ENCODE results near the gene SP2. TPM values are rescaled to one million over a fixed set of nuclear protein-coding genes. Genes with fewer than 3 reads are reported as not detected.

Gene SP2
- total RNA-seq, 3 donors from 2014 or later, result 20.9 to 25.6 (median 23.1) TPM

DNA sequence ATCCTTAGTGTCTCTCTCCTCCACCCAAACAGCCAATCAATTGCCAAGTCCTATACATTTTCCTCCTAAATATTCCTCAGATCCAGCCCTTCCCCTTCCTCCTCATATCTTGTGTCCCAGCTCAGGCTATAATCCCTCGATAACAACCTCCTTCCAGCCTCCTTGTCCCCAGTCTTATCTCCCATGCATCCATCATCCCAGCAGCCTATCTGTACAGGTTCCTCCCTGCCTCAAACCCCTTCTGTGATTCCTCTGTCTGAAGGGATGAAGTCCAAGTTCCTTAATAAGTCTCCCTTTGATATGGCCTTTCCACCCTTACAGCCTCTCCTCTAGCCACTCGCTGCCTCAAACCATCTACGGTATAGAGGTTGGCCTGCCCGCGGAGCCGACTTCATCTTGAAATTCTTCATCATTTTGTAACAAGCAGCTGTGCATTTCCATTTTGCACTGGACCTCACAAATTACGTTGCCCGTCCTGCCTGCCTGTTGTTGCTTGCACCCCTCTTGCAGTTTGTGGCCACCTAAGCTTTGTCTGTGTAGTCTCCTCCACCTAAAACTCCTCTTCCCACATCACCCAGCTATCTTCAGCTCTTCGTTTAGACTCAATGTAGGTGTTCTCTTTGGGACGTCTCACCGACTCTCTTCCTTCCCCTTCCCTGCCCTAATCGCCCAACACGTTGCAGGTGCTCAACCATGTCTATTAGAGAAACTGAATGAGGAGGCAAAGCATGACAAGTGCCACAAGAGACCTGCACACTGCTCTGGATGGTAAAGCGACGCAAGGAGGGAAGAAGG, 74.1 kb downstream of the SP2 start:
- H3K4me3 Mint-ChIP-seq, result peak overlapping the region; percentile 96
- no peaks in the 10 kb centered on the region for H3K27me3 Mint-ChIP-seq (ENCODE audit: low read depth)
- DNase-seq, result no peak
- peaks cover 25% of the 10 kb centered on the region for H3K4me1 Mint-ChIP-seq (ENCODE audit: low read depth)
- ATAC-seq, result no peak
- no peaks in the 10 kb centered on the region for H3K9me3 Mint-ChIP-seq
- peaks cover 5% of the 10 kb centered on the region for H3K36me3 Mint-ChIP-seq (ENCODE audit: insufficient read depth)

DNA sequence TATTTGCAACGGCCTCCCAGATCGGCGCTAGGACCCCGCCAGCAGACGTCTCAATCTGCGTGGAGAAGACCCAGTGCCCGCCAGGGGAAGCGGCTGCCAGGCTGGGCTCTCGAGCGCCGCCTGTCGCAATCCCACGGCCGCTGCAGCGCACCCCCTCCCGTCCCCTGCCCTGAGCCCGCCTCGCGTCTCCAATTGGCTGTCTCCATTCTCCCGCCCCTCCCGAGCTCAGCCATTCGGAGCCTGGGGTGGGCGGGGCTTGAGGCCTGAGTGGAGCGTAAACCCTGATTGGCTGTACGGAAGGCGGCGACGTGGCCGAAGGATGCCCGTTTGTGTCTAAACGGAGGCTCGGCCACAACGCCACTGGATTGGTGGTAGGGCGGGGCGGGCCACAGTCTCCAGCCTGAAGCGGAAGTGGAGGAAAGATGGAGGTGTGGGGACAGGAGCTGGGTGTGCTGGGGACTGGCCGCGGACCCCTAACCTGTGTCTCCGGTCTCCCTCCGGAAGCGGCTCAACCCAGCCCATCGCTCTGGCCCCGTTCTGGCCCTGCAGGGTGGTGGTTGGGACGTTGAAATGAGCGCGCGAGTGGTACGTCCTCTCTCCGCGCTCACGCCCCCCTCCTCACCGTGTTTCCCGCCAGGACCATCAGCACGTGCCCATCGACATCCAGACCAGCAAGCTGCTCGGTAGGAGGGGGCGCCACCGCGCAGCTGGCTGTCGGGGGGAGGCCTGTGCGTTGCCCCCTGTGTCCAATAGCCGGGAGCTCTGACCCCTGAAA, 74.9 kb downstream of the SP2 start, which contains the start of gene CDK5RAP3:
CDK5RAP3 (plus strand) TSS at position 389 of the 775 bp plus-strand sequence; CDS start at position 423, 34 bp downstream.
- Mint-ChIP-seq H3K27me3 (ENCODE audit: low read depth) (no peaks in the 10 kb centered on the region), H3K4me3 (peak within 1 kb of the TSS; percentile 96), H3K36me3 (ENCODE audit: insufficient read depth) (peaks cover 9% of the 10 kb centered on the region), H3K9me3 (no peaks in the 10 kb centered on the region), H3K4me1 (ENCODE audit: low read depth) (peaks cover 25% of the 10 kb centered on the region)
- ATAC-seq (peak; percentile 99 to 100), DNase-seq (peak; percentile 98)

DNA sequence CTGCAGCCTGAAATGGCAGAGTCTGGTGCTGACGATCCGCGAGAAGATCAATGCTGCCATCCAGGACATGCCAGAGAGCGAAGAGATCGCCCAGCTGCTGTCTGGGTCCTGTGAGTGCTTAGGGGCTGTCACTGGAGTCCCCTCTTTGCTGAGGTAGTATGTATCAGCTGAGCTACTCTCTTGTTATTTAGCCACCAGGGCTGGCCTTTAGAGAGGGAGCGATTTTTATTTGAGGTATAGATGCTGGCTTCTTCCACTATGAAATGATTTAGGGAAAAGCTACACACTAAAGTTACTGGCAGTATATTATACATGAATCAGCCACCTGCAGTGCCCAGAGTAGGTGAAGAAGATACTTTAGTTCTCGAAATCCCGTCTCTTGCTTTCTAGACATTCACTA, 77.5 kb downstream of the SP2 start:
- Mint-ChIP-seq H3K4me3 (no peak overlapping the region), H3K9me3 (no peaks in the 10 kb centered on the region)
- no peak for DNase-seq

DNA sequence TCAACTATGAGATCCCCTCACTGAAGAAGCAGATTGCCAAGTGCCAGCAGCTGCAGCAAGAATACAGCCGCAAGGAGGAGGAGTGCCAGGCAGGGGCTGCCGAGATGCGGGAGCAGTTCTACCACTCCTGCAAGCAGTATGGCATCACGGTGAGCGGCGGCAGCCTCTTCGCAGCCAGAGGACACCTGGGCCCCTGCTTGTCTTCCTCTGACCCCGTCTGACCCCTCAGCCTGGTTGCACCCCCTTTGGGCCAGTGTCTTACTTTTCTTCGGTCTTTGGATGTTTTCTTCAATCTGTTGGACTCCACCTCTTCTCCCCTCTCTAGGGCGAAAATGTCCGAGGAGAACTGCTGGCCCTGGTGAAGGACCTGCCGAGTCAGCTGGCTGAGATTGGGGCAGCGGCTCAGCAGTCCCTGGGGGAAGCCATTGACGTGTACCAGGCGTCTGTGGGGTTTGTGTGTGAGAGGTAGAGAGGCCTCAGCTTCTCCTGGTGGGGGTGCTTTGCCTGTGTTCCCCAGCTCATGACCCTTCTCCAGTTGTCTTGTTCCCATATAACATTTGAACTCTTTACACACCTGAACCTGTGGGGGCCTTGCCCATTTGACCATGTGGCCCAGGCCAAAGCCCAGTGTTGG, 79.3 kb downstream of the SP2 start:
- Mint-ChIP-seq H3K4me3 (no peak overlapping the region), H3K36me3 (ENCODE audit: insufficient read depth) (peaks cover 25% of the 10 kb centered on the region), H3K9me3 (no peaks in the 10 kb centered on the region), H3K27me3 (ENCODE audit: low read depth) (no peaks in the 10 kb centered on the region), H3K4me1 (ENCODE audit: low read depth) (peaks cover 17% of the 10 kb centered on the region)
- ATAC-seq (no peak), DNase-seq (no peak)

More for the DNA sequence above, 77.5 kb downstream of the SP2 start:
- H3K27me3 Mint-ChIP-seq (ENCODE audit: low read depth), result no peaks in the 10 kb centered on the region
- peaks cover 16% of the 10 kb centered on the region for H3K36me3 Mint-ChIP-seq (ENCODE audit: insufficient read depth)
- peaks cover 25% of the 10 kb centered on the region for H3K4me1 Mint-ChIP-seq (ENCODE audit: low read depth)
- no peak for ATAC-seq

DNA sequence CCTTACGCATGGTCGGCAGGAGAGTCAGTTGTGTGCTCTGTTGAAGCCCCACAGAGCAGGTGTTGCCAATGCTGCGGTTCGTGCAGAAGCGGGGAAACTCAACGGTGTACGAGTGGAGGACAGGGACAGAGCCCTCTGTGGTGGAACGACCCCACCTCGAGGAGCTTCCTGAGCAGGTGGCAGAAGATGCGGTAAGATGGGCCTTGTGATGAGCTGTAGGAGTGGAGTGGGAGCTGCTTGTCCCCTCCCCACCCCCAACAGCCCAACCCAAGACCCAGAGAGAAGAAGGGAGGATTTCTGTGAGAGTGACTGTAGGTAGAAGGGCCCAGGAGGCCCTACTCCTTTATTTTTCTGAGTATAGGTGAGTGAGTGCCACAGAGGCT, 79.8 kb downstream of the SP2 start:
- Mint-ChIP-seq H3K27me3 (ENCODE audit: low read depth) (no peaks in the 10 kb centered on the region), H3K4me1 (ENCODE audit: low read depth) (peaks cover 13% of the 10 kb centered on the region), H3K9me3 (no peaks in the 10 kb centered on the region), H3K36me3 (ENCODE audit: insufficient read depth) (peaks cover 30% of the 10 kb centered on the region), H3K4me3 (no peak overlapping the region)
- ATAC-seq (no peak), DNase-seq (no peak)

DNA sequence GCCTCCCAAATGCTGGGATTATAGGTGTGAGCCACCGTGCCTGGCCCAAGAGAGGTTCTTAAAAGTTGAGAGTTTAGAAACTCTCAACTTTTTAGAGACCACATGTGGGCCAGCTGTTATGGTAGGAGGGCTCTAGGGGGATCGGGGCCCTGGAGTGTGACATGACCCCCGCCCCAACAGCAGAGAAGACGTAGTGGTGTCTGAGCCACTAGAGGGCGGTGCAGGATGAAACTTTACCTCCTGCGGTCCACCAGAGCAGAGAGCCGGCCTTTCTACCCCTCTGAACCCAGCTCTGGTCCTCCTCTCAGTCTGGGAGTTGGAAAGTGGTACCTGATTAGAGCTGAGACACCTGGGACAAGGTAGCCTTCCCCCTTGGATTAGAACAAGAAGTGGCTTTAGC, 82.3 kb downstream of the SP2 start:
- ATAC-seq (peak; percentile 78 to 82), DNase-seq (peak; percentile 32)
- H3K36me3 Mint-ChIP-seq (ENCODE audit: insufficient read depth), result peaks cover 30% of the 10 kb centered on the region
- H3K27me3 Mint-ChIP-seq (ENCODE audit: low read depth), result no peaks in the 10 kb centered on the region
- no peaks in the 10 kb centered on the region for H3K9me3 Mint-ChIP-seq
- H3K4me3 Mint-ChIP-seq, result no peak overlapping the region
- H3K4me1 Mint-ChIP-seq (ENCODE audit: low read depth), result peaks cover 9% of the 10 kb centered on the region

Other genes starting within 250 kb of the SP2 start
- 100 to 1,000 TPM; 916 to 992 (median 944) TPM for gene KPNB1, start 246.3 kb upstream of the SP2 start, total RNA-seq
- 10 to 100 TPM; 24.4 to 34.7 (median 24.6) TPM for gene TBKBP1, start 202.1 kb upstream of the SP2 start, total RNA-seq
- 100 to 1,000 TPM in 2 of 3 donors, 10 to 100 TPM in 1; 77.8 to 111 (median 101) TPM for gene TBX21, start 163.0 kb upstream of the SP2 start, total RNA-seq
- gene OSBPL7, start 74.4 kb upstream of the SP2 start, total RNA-seq, result 1 to 10 TPM; 8.1 to 9.3 (median 9.0) TPM
- 10 to 100 TPM; 56.6 to 62.1 (median 58.6) TPM for gene MRPL10, start 64.7 kb upstream of the SP2 start, total RNA-seq
- under 1 TPM; 0.27 to 0.63 (median 0.29) TPM for gene LRRC46, start 64.6 kb upstream of the SP2 start, total RNA-seq
- gene SCRN2, start 55.0 kb upstream of the SP2 start, total RNA-seq, result 10 to 100 TPM; 13.9 to 15.6 (median 14.5) TPM
- under 1 TPM; 0.05 to 0.08 (median 0.05) TPM for gene SP6, start 45.1 kb upstream of the SP2 start, total RNA-seq
- 10 to 100 TPM; 82.8 to 83.5 (median 83.2) TPM for gene PNPO, start 45.3 kb downstream of the SP2 start, total RNA-seq
- under 1 TPM in 2 of 3 donors, not detected in 1; 0.14 to 0.29 TPM for gene PRR15L, start 61.6 kb downstream of the SP2 start, total RNA-seq
- 100 to 1,000 TPM; 145 to 159 (median 156) TPM for gene CDK5RAP3, start 74.9 kb downstream of the SP2 start, total RNA-seq
- gene COPZ2, start 141.6 kb downstream of the SP2 start, total RNA-seq, result 1 to 10 TPM; 2.6 to 3.9 (median 3.2) TPM
- 100 to 1,000 TPM in 2 of 3 donors, 10 to 100 TPM in 1; 93.1 to 123 (median 109) TPM for gene NFE2L1, start 152.1 kb downstream of the SP2 start, total RNA-seq
- 10 to 100 TPM; 53.2 to 64.4 (median 60.8) TPM for gene CBX1, start 205.2 kb downstream of the SP2 start, total RNA-seq
- gene SNX11, start 211.5 kb downstream of the SP2 start, total RNA-seq, result 10 to 100 TPM; 30.5 to 41.9 (median 30.9) TPM